Heart right ventricle (tissue), 16 donors: ENCODE measurements around the gene SEMA3D. TPM values are rescaled to one million over a fixed set of nuclear protein-coding genes. Genes with fewer than 3 reads are reported as not detected.

Source experiments
- ATAC-seq, 8 donors: fragments of 200-7000 bp; cut with Tn5 transposase; one replicate each; pipeline ENCODE4 v1.9.1; 2020; ENCODE audit warnings: mild to moderate bottlenecking in 8 of 8, moderate library complexity in 8 of 8, moderate number of reproducible peaks in 1 of 8
- DNase-seq, 2 donors: peaks; one replicate each; pipeline ENCODE4 v3.0.0-alpha.2; 2020
- H3K27ac ChIP-seq, 10 donors: fragments of 200-600 bp; sonication (generic) in 2 of 10; one replicate each; pipeline versions ENCODE4 v1.5.0 to v1.8.0; 2020 to 2022; ENCODE audit warnings: mild to moderate bottlenecking in 3 of 10
- H3K27me3 ChIP-seq, 7 donors: fragments of 200-600 bp; one replicate each; pipeline ENCODE4 v1.8.0; 2021 to 2022; ENCODE audit warnings: mild to moderate bottlenecking in 2 of 7
- H3K36me3 ChIP-seq, 9 donors: fragments of 200-600 bp; sonication (generic) in 1 of 9; one replicate each; pipeline versions ENCODE4 v1.5.0 to v1.8.0; 2020 to 2022; ENCODE audit warnings: mild to moderate bottlenecking in 2 of 9
- H3K4me1 ChIP-seq, 9 donors: fragments of 200-600 bp; sonication (generic) in 1 of 9; one replicate each; pipeline versions ENCODE4 v1.5.0 to v1.8.0; 2020 to 2022; ENCODE audit warnings: mild to moderate bottlenecking in 4 of 9
- H3K4me3 ChIP-seq, 10 donors: fragments of 200-600 bp; sonication (generic) in 2 of 10; one replicate each; pipeline versions ENCODE4 v1.5.0 to v1.8.0; 2020 to 2022; ENCODE audit warnings: mild to moderate bottlenecking in 7 of 10, moderate library complexity in 2 of 10
- H3K9me3 ChIP-seq, 11 donors: fragments of 200-600 bp in 10 of 11; sonication (generic) in 2 of 11; one replicate each; pipeline versions ENCODE4 v1.5.0 to v1.8.0; 2013 to 2022; ENCODE audit warnings: mild to moderate bottlenecking in 2 of 11, control low read depth in 1 of 11, moderate library complexity in 1 of 11
- CTCF ChIP-seq, 9 donors: fragments of 200-600 bp; sonication (generic) in 2 of 9; IDR thresholded peaks; one replicate each; pipeline versions ENCODE4 v1.5.0 to v1.8.0; 2021 to 2022; ENCODE audit warnings: antibody characterized with exemption in 9 of 9, mild to moderate bottlenecking in 5 of 9, moderate library complexity in 1 of 9
- WGBS, 2 donors: extraction: QIAGEN DNeasy Blood & Tissue Kit; methylation state at CpG; one replicate each; pipeline ENCODE4 v1.1.7; 2013; ENCODE audit warnings: inconsistent platforms in 1 of 2; 5-methylcytosine and 5-hydroxymethylcytosine counted together
- intact Hi-C, 10 donors: fragments of 100-400 bp; cut with DNase I; formaldehyde crosslinking; loops; one replicate each; pipeline versions ENCODE4 v1.11.1 to v1.14.2; 2022
- polyA plus RNA-seq, 2 donors: library from polyadenylated mRNA; stranded (reverse); fragments of 200-250 nt; gene quantifications; one replicate each; pipeline ENCODE4 v1.2.3, GENCODE V29; 2013
- total RNA-seq, 10 donors: library from RNA; stranded (reverse); fragmentation: NEBNext Ultra II Directional in 3 of 10; extraction: Animal tissue kit (Norgen Biotek cat#: 25700) in 3 of 10; gene quantifications; one replicate each; pipeline versions ENCODE4 v1.2.1 to v1.2.4, GENCODE V29; 2021 to 2023
- donor health status: Arrhythmogenic right ventricular cardiomyopathy.
- donor health status: ischemic (EF 13 %, LVEDD 7.1; RV severe dilation, severe dysfunction).
- donor health status: healthy with polysubstance abuse.
- donor health status: DM: no; HTN: yes; CAD: no.
- donor health status: DM: no; HTN: no; CAD: no.
- donor health status: ischemic (EF 25% LVEDD 6.9; RV normal size, moderate dysfunction).
- donor health status: ischemic (EF 25% LVEDD 5.7; RV mildly dilated, moderate dysfunction).
- donor health status: healthy.
- donor health status: DM: yes; HTN: yes; CAD: no.
- donor health status: Ischemic cardiomyopathy.
- donor health status: ischemic (EF 35%, LVEDD 5.7; RV mildly dilated, moderate dysfunction).
- donor health status: nonischemic (EF 11% LVEDD 7.7; RV severe dilation, severe dysfunction).
- donor health status: DM: yes; HTN: yes; CAD: no.
- donor health status: PGD.
- donor health status: ischemic (EF 29% LVEDD 5.4; RV normal size, mild dysfunction).
- donor health status: nonischemic (EF 23%, LVEDD 6.1; RV moderate dilation, normal function).

The SEMA3D gene
- total and polyA plus RNA-seq, 12 donors: 0.10 to 3.5 (median 0.86) TPM

- no peaks in the 10 kb centered on the region for H3K27me3 ChIP-seq
- 38 to 44% methylated on average over 1 of the region's 1 CpG for WGBS, 2 donors
- no peak for ATAC-seq
- no peaks in the 10 kb centered on the region for H3K36me3 ChIP-seq
- no peak overlapping the region for H3K4me3 ChIP-seq
- H3K9me3 ChIP-seq: no peaks in the 10 kb centered on the region
- TF ChIP-seq CTCF (IDR thresholded peaks at IDR 0.05): no peak
- no peak for DNase-seq
- intact Hi-C loops: no loop called here
- no peak overlapping the region for H3K27ac ChIP-seq
- H3K4me1 ChIP-seq: no peaks in the 10 kb centered on the region
These were observed 26.6 kb upstream of the SEMA3D start for GRCh38 chr7:85213500-85213899.

GRCh38 chr7:85205754-85206153 is 18.9 kb upstream of the SEMA3D start:
- intact Hi-C loops: no loop called here
- Histone ChIP-seq H3K27ac (no peak overlapping the region), H3K27me3 (no peaks in the 10 kb centered on the region), H3K36me3 (no peaks in the 10 kb centered on the region), H3K4me1 (no peaks in the 10 kb centered on the region), H3K4me3 (no peak overlapping the region), H3K9me3 (peaks cover 0 to 6% (median 0%) of the 10 kb centered on the region in 11 donors)
- ATAC-seq: no peak
- 50 to 59% methylated on average over 2 of the region's 2 CpGs for WGBS, 2 donors
- DNase-seq: no peak
- no peak for TF ChIP-seq CTCF (IDR thresholded peaks at IDR 0.05)

GRCh38 chr7:85204496-85204895 is 17.6 kb upstream of the SEMA3D start:
- 72 to 95% methylated on average over 2 of the region's 2 CpGs for WGBS, 2 donors
- TF ChIP-seq CTCF (IDR thresholded peaks at IDR 0.05): no peak
- intact Hi-C loops: no loop called here
- H3K4me3 ChIP-seq: no peak overlapping the region
- H3K27me3 ChIP-seq: no peaks in the 10 kb centered on the region
- H3K36me3 ChIP-seq: no peaks in the 10 kb centered on the region
- no peak overlapping the region for H3K27ac ChIP-seq
- DNase-seq (no peak), ATAC-seq (no peak)
- peaks cover 0 to 6% (median 0%) of the 10 kb centered on the region in 11 donors for H3K9me3 ChIP-seq
- H3K4me1 ChIP-seq: no peaks in the 10 kb centered on the region

- Histone ChIP-seq H3K4me3 (no peak overlapping the region), H3K36me3 (no peaks in the 10 kb centered on the region), H3K9me3 (peaks cover 0 to 6% (median 0%) of the 10 kb centered on the region in 11 donors), H3K27ac (no peak overlapping the region), H3K4me1 (no peaks in the 10 kb centered on the region), H3K27me3 (no peaks in the 10 kb centered on the region)
- no peak for DNase-seq
- WGBS, 2 donors: 75 to 83% methylated on average over 2 of the region's 2 CpGs
- TF ChIP-seq CTCF (IDR thresholded peaks at IDR 0.05): no peak
- intact Hi-C loops: no loop called here
- no peak for ATAC-seq
These were observed 17.2 kb upstream of the SEMA3D start for GRCh38 chr7:85204061-85204460.
